Mesenchymal stem cell (in vitro differentiated cells and primary cell): ENCODE measurements around the gene SERINC3.

Source experiments
- DNase-seq: peaks from one replicate; pipeline ENCODE4 v3.0.0-alpha.2; 2013
- H2AFZ ChIP-seq: one replicate; pipeline ENCODE4 v1.6.1; 2013; ENCODE audit warnings: low read depth, mild to moderate bottlenecking, control low read depth, inconsistent platforms, low read length, moderate library complexity
- H2AK5ac ChIP-seq: 2 replicates; pipeline ENCODE4 v1.6.1; 2013; ENCODE audit warnings: low read length, moderate library complexity, mild to moderate bottlenecking, inconsistent platforms; ENCODE audit not compliant: severe bottlenecking
- H2BK120ac ChIP-seq: one replicate; pipeline ENCODE4 v1.6.1; 2013; ENCODE audit warnings: low read depth, mild to moderate bottlenecking, inconsistent platforms, low read length, moderate library complexity
- H2BK12ac ChIP-seq, 2 experiments: one replicate each; pipeline ENCODE4 v1.6.1; 2013; ENCODE audit warnings: inconsistent platforms in 2 of 2, low read length in 2 of 2, mild to moderate bottlenecking in 2 of 2, moderate library complexity in 2 of 2, control low read depth in 1 of 2
- H2BK15ac ChIP-seq: one replicate; pipeline ENCODE4 v1.6.1; 2013; ENCODE audit warnings: mild to moderate bottlenecking, low read depth, inconsistent platforms; ENCODE audit not compliant: poor library complexity, severe bottlenecking
- H2BK5ac ChIP-seq: 2 replicates; pipeline ENCODE4 v1.6.1; 2013; ENCODE audit warnings: low read depth, mild to moderate bottlenecking, low read length, control low read depth, inconsistent platforms; ENCODE audit not compliant: poor library complexity, severe bottlenecking
- H3K14ac ChIP-seq, 2 experiments: one replicate each; pipeline ENCODE4 v1.6.1; 2013; ENCODE audit warnings: inconsistent platforms in 2 of 2, low read length in 2 of 2, control low read depth in 1 of 2, mild to moderate bottlenecking in 1 of 2, moderate library complexity in 1 of 2
- H3K18ac ChIP-seq, 2 experiments: one replicate each; pipeline ENCODE4 v1.6.1; 2013; ENCODE audit warnings: inconsistent platforms in 2 of 2, low read length in 2 of 2, control low read depth in 1 of 2, low read depth in 1 of 2, mild to moderate bottlenecking in 1 of 2
- H3K23ac ChIP-seq, 2 experiments: one replicate each; pipeline ENCODE4 v1.6.1; 2013; ENCODE audit warnings: inconsistent platforms in 2 of 2, low read length in 2 of 2, mild to moderate bottlenecking in 2 of 2, moderate library complexity in 2 of 2, control low read depth in 1 of 2
- H3K27ac ChIP-seq: 2 replicates; pipeline ENCODE4 v1.5.1; 2013; ENCODE audit warnings: mild to moderate bottlenecking, moderate library complexity, low read length, control low read depth, inconsistent platforms; ENCODE audit not compliant: poor library complexity, severe bottlenecking
- H3K27me3 ChIP-seq, 2 experiments: 2 replicates each; pipeline versions ENCODE4 v1.6.1 to v1.7.0; 2013; ENCODE audit warnings: low read length in 2 of 2, mild to moderate bottlenecking in 2 of 2, moderate library complexity in 2 of 2, control low read depth in 1 of 2, inconsistent platforms in 1 of 2; ENCODE audit not compliant: control insufficient read depth in 1 of 2, insufficient read depth in 1 of 2
- H3K36me3 ChIP-seq, 2 experiments: 2 replicates each; pipeline versions ENCODE4 v1.6.1 to v1.7.0; 2013; ENCODE audit warnings: low read length in 2 of 2, control low read depth in 1 of 2, inconsistent platforms in 1 of 2, low read depth in 1 of 2, mild to moderate bottlenecking in 1 of 2; ENCODE audit not compliant: insufficient read depth in 2 of 2, control insufficient read depth in 1 of 2
- H3K4ac ChIP-seq, 2 experiments: one replicate each; pipeline ENCODE4 v1.6.1; 2013; ENCODE audit warnings: inconsistent platforms in 2 of 2, low read length in 2 of 2, mild to moderate bottlenecking in 2 of 2, moderate library complexity in 2 of 2, control low read depth in 1 of 2, low read depth in 1 of 2
- H3K4me1 ChIP-seq: 2 replicates; pipeline ENCODE4 v1.6.1; 2013; ENCODE audit warnings: low read depth, low read length, control low read depth; ENCODE audit not compliant: control insufficient read depth, insufficient read depth
- H3K4me2 ChIP-seq: 2 replicates; pipeline ENCODE4 v1.6.1; 2013; ENCODE audit warnings: low read length, mild to moderate bottlenecking, inconsistent platforms; ENCODE audit not compliant: poor library complexity, severe bottlenecking
- H3K4me3 ChIP-seq, 2 experiments: 2 replicates each; pipeline versions ENCODE4 v1.5.1 to v1.7.0; 2013; ENCODE audit warnings: low read length in 2 of 2, mild to moderate bottlenecking in 2 of 2, control low read depth in 1 of 2, low read depth in 1 of 2; ENCODE audit not compliant: insufficient read depth in 1 of 2
- H3K79me1 ChIP-seq: replicated peaks from 2 replicates; pipeline ENCODE4 v1.6.1; 2013; ENCODE audit warnings: mild to moderate bottlenecking, control low read depth, low read length, inconsistent platforms; ENCODE audit not compliant: poor library complexity, severe bottlenecking
- H3K9ac ChIP-seq: 2 replicates; pipeline ENCODE4 v1.7.0; 2013; ENCODE audit warnings: mild to moderate bottlenecking, low read length, moderate library complexity
- H3K9me3 ChIP-seq: 2 replicates; pipeline ENCODE4 v1.7.0; 2013; ENCODE audit warnings: mild to moderate bottlenecking, low read length; ENCODE audit not compliant: control insufficient read depth
- H4K8ac ChIP-seq: one replicate; pipeline ENCODE4 v1.6.1; 2013; ENCODE audit warnings: inconsistent platforms, mild to moderate bottlenecking, low read length, moderate library complexity
- H4K91ac ChIP-seq: one replicate; pipeline ENCODE4 v1.6.1; 2013; ENCODE audit warnings: mild to moderate bottlenecking, low read length, inconsistent platforms
- WGBS: methylation state at CpG from one replicate; pipeline ENCODE4 v1.1.7; 2013; ENCODE audit warnings: mixed read lengths; 5-methylcytosine and 5-hydroxymethylcytosine counted together

Gene SERINC3

DNA sequence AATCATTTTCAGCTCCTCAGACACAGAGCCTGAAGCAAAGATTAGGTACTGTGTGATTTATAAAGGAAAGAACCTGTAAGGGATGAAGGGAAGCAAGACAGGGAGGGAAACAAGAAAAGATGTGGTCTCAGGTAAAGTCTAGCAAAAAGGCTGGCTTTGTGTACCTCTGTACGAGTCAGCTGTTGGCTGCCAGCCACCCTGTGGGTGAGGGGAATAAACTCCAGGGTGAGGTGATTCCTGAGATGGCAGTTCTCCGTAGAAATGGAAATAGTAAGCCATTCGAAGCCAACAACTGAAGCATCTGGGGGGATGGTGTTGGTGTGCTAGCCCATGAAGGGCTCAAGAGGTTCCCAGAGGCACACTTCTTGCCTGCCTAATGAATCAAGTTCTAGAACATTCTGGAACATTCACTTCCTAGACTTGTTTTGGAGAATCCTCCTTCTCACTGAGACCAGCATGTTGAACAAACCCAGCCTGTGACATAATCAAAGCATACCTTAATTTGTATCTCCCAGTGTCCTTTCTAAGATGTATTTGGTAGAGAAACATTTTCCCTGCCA, 56.8 kb downstream of the SERINC3 start:
- DNase-seq: no peak
- Histone ChIP-seq H3K4me3 (no peak overlapping the region), H3K9me3 (no peaks in the 10 kb centered on the region), H2BK5ac (no peak overlapping the region), H3K18ac (no peak overlapping the region), H3K23ac (no peak overlapping the region), H2BK15ac (no peak overlapping the region), H3K14ac (no peak overlapping the region), H3K27ac (no peak overlapping the region), H2AK5ac (no peak overlapping the region), H4K91ac (no peak overlapping the region), H2AFZ (no peak overlapping the region), H3K4ac (no peak overlapping the region), H4K8ac (no peak overlapping the region), H2BK120ac (no peak overlapping the region), H3K9ac (no peak overlapping the region), H3K4me2 (no peak overlapping the region), H2BK12ac (no peak overlapping the region), H3K4me1 (no peaks in the 10 kb centered on the region), H3K36me3 (no peaks in the 10 kb centered on the region), H3K27me3 (peaks cover 0 to 3% of the 10 kb centered on the region in 2 experiments), H3K79me1 (no peaks in the 10 kb centered on the region)
- 73% methylated on average over 3 of the region's 3 CpGs for WGBS

DNA sequence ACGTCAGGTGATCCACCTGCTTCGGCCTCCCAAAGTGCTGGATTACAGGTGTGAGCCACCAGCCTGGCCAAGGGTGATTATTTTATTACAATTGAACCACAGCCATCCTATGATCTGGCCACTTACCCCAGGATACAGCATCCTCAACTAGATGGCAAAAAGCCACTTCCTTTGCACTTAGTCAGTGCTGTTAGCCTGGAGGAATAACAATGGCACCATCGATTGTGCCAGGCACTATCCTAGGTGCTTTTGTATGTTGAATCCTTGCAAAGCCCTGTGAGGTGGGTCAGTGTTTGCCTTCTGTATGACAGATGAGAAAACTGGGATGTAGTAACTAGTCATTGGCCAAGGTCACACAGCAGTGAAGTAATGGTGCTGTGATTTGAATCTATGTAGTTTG, 57.4 kb downstream of the SERINC3 start:
- H3K4me3 ChIP-seq: no peak overlapping the region
- H2BK12ac ChIP-seq: no peak overlapping the region
- H3K27ac ChIP-seq: no peak overlapping the region
- DNase-seq: no peak
- H2AFZ ChIP-seq: no peak overlapping the region
- no peak overlapping the region for H2BK5ac ChIP-seq
- H4K8ac ChIP-seq: no peak overlapping the region
- no peak overlapping the region for H4K91ac ChIP-seq
- H3K9me3 ChIP-seq: no peaks in the 10 kb centered on the region
- no peak overlapping the region for H3K4me2 ChIP-seq
- H3K4ac ChIP-seq: no peak overlapping the region
- H3K4me1 ChIP-seq: no peaks in the 10 kb centered on the region
- H3K36me3 ChIP-seq: no peaks in the 10 kb centered on the region
- H2AK5ac ChIP-seq: no peak overlapping the region
- H3K9ac ChIP-seq: no peak overlapping the region
- no peaks in the 10 kb centered on the region for H3K79me1 ChIP-seq
- H3K14ac ChIP-seq: no peak overlapping the region
- H3K23ac ChIP-seq: no peak overlapping the region
- H3K18ac ChIP-seq: no peak overlapping the region
- peaks cover 0 to 3% of the 10 kb centered on the region in 2 experiments for H3K27me3 ChIP-seq
- H2BK15ac ChIP-seq: no peak overlapping the region
- 95% methylated on average over 3 of the region's 3 CpGs for WGBS
- H2BK120ac ChIP-seq: no peak overlapping the region

DNA sequence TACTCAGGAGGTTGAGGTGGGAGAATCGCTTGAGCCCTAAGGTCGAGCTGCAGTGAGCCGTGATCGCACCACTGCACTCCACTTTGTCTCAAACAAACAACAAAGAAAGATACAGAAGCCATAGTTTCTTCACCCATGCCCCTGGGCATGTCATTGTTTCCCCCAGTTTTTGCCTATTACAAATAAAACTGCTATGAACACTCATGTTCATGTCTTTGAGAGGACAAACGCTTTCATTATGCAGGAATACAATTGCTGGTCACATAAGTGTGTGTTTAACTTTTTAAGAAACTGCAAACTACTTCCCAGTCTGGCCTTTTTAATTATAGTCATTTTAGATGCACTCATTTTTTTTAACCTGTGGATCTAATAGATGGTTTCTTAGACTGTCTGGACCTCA, 58.4 kb downstream of the SERINC3 start:
- H2BK12ac ChIP-seq: no peak overlapping the region
- H3K27me3 ChIP-seq: peaks cover 3 to 4% of the 10 kb centered on the region in 2 experiments
- H3K4me1 ChIP-seq: no peaks in the 10 kb centered on the region
- no peak overlapping the region for H3K4me3 ChIP-seq
- no peaks in the 10 kb centered on the region for H3K79me1 ChIP-seq
- H2AK5ac ChIP-seq: no peak overlapping the region
- no peak overlapping the region for H3K23ac ChIP-seq
- H3K18ac ChIP-seq: no peak overlapping the region
- no peak overlapping the region for H3K14ac ChIP-seq
- no peak for DNase-seq
- no peaks in the 10 kb centered on the region for H3K9me3 ChIP-seq
- no peak overlapping the region for H4K8ac ChIP-seq
- H3K4ac ChIP-seq: no peak overlapping the region
- H3K9ac ChIP-seq: no peak overlapping the region
- H2BK120ac ChIP-seq: no peak overlapping the region
- no peak overlapping the region for H3K27ac ChIP-seq
- H3K4me2 ChIP-seq: no peak overlapping the region
- no peak overlapping the region for H2BK15ac ChIP-seq
- H4K91ac ChIP-seq: no peak overlapping the region
- no peak overlapping the region for H2AFZ ChIP-seq
- 82% methylated on average over 5 of the region's 5 CpGs for WGBS
- no peaks in the 10 kb centered on the region for H3K36me3 ChIP-seq
- no peak overlapping the region for H2BK5ac ChIP-seq

DNA sequence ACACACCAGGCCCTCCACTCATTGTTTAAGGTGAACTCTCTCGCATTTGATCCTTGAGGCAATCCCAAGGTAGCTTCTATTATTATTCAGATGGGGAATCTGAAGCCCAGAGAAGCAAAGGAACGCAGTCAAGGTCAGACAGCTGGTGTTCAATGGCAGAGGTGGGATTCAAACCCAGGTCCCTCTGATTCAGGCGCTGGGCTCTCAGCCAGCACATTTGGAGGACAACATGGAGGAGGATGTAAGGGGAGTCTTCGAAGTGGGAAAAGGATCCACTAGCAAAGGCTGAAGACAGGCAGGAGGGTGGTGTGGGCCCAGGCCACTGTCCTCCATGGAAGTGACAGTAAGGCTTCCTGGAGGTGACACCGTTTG, 60.1 kb downstream of the SERINC3 start:
- Histone ChIP-seq H3K4me1 (no peaks in the 10 kb centered on the region), H3K79me1 (no peaks in the 10 kb centered on the region), H2BK5ac (no peak overlapping the region), H3K14ac (no peak overlapping the region), H3K27me3 (peaks cover 3 to 10% of the 10 kb centered on the region in 2 experiments), H4K8ac (no peak overlapping the region), H3K4me3 (no peak overlapping the region), H3K18ac (no peak overlapping the region), H2BK120ac (no peak overlapping the region), H3K23ac (no peak overlapping the region), H2BK15ac (no peak overlapping the region), H3K9me3 (no peaks in the 10 kb centered on the region), H2BK12ac (no peak overlapping the region), H3K27ac (no peak overlapping the region), H2AK5ac (no peak overlapping the region), H3K4me2 (no peak overlapping the region), H2AFZ (no peak overlapping the region), H3K36me3 (no peaks in the 10 kb centered on the region), H3K9ac (no peak overlapping the region), H3K4ac (no peak overlapping the region), H4K91ac (no peak overlapping the region)
- no peak for DNase-seq
- 88% methylated on average over 5 of the region's 5 CpGs for WGBS
